Astrocyte of the cerebellum (primary cell): Measurements from ENCODE around the gene AK4.
A peak's percentile ranks its signal among the peaks of the same experiment; 100 is the strongest.
"Not testable (repeated sequence)": the region's sequence is repeated elsewhere in the genome, so short reads cannot be mapped to it uniquely, and the experiment has no call there.

Experiments used
- DNase-seq: peaks from one replicate; pipeline ENCODE4 v3.0.0-alpha.2; 2011; ENCODE audit warnings: low read depth
- H3K4me3 ChIP-seq: 2 replicates; pipeline ENCODE4 v1.5.1; 2011; ENCODE audit warnings: mild to moderate bottlenecking, low read depth, low read length, moderate library complexity
- in situ Hi-C: cut with HindIII; loops from 2 replicates; pipeline ENCODE4 v1.10.0; 2017; ENCODE audit warnings: low sequenced_read_pairs
- TF ChIP-seq, protein P1 (sequence below): IDR thresholded peaks from 2 replicates; pipeline ENCODE4 v1.5.1; 2012; ENCODE audit warnings: low read length, low read depth, moderate library complexity, mild to moderate bottlenecking; ENCODE audit errors: missing control alignments

The AK4 gene

DNA sequence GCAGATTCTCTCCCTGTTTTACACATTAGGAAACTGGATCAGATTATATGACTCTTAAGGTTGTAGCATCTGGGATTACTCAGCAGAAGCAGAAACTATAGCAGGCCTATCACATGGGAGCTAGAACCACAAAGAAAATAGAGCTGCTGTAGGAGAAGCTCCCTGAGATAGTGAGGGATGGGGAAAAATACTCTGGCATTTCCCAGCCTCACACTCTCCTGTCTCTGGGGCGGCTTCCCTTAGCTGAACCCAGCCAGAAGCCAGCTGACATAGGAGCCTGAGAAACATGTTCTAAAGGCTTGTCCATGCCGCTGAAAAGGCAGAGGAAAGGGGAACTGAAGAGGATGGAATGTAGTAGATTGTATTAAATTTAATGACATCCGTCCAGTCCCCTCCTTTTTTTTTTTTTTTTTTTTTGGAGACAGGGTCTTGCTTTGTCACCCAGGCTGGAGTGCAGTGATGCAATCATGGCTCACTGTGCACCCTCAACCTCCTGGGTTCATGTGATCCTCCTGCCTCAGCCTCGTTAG, 84.5 kb downstream of the AK4 start:
- DNase-seq: no peak
- in situ Hi-C loops: no loop called here
- H3K4me3 ChIP-seq: no peak overlapping the region
- TF ChIP-seq, protein P1, sequence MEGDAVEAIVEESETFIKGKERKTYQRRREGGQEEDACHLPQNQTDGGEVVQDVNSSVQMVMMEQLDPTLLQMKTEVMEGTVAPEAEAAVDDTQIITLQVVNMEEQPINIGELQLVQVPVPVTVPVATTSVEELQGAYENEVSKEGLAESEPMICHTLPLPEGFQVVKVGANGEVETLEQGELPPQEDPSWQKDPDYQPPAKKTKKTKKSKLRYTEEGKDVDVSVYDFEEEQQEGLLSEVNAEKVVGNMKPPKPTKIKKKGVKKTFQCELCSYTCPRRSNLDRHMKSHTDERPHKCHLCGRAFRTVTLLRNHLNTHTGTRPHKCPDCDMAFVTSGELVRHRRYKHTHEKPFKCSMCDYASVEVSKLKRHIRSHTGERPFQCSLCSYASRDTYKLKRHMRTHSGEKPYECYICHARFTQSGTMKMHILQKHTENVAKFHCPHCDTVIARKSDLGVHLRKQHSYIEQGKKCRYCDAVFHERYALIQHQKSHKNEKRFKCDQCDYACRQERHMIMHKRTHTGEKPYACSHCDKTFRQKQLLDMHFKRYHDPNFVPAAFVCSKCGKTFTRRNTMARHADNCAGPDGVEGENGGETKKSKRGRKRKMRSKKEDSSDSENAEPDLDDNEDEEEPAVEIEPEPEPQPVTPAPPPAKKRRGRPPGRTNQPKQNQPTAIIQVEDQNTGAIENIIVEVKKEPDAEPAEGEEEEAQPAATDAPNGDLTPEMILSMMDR: no peak

DNA sequence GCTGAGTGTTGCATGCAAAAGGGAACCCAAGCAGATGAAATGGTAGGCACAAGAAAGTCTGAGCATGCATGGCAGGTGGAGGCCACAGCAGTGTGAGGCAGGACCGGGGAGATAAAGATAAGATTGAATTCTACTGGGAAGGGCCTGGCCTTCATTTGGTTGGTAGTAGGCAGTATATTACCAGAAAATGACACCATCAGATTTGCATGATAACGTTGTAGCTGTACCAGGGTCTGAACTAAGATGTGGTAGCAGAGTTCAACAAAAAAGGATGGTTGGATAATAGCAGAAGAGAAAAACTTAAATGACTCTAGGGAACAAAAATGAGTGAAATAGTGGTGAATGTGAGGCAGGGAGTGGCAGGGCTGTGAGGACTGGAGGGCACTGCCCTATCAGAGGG, 85.8 kb downstream of the AK4 start:
- in situ Hi-C loops: no loop called here

DNA sequence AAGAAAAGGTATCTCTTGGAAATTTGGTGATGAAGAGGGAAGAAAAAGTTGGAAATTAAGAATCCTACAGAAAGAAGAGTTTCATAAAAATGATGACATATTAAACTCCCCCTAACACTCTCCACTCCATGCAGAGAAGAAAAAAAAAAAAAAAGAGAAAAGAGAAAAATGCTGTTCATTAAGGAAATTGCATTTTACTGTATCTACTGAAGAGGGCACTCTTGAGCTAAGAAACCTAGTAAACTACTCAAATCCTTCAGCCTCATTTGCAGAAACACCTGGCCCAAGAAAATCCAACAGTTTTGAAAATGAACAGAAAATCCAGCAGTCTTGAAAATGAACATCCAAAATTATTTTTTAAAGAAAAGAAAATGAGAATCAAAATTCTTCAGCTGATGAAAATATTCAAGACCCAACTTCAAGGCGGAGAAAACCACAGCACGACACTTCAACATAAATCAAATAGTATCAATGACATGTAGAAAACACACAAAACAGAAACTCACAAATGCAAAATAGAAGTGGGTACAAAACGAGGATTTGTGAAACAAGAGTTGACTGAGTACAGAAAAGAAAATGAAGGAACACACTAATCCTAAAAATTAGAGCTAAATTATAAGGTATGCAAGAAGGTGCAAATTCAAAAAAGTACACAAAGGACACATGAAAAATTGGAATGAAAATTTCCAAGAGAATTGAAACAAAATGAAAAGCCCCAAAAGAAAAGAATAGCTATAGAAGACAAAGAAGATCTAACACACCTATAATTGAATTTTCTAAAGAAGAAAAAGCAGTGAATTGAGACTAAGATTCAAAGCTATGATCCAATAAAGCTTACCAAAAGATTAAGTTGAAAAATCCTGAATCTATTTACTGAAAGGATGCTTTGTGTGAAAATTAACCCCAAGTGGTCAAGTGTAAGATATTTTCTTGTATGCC, 88.1 kb downstream of the AK4 start:
- peak; percentile 32 for DNase-seq
- TF ChIP-seq, protein P1: peak; percentile 45
- no peak overlapping the region for H3K4me3 ChIP-seq
- in situ Hi-C loops: no loop called here

More for the DNA sequence above, 85.8 kb downstream of the AK4 start:
- TF ChIP-seq, protein P1: no peak
- DNase-seq: no peak
- no peak overlapping the region for H3K4me3 ChIP-seq

DNA sequence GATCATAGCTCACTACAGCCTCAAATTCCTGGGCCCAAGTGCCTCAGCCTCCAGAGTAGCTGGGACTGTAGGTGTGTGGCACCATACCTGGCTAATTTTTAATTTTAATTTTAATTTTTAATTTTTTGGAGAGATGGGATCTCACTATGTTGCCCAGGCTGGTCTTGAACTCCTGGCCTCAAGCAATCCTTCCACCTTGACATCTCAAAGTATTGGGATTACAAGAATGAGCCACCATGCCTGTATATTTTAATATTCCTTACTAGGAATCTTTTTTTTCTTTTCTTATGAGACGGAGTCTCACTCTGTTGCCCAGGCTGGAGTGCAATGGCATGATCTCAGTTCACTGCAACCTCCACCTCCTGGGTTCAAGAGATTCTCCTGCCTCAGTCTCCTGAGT, 89.1 kb downstream of the AK4 start:
- H3K4me3 ChIP-seq, in situ Hi-C loops: not testable (repeated sequence)

DNA sequence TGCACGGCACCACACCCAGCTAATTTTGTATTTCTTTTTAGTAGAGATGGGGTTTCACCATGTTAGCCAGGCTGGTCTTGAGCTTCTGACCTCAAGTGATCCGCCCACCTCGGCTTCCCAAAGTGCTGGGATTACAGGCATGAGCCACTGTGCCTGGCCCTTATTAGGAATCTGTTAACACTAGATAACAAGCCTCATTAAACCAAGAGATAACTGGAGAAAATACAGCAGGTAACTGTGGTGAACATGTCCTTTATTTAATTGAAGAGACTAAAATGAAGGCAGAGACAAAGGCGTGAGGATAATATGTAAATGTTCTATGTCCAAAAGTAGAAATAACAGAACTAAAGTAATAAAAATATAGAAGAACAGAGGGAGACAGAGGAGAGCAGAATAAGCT, 89.5 kb downstream of the AK4 start:
- no peak for DNase-seq
- TF ChIP-seq, protein P1: no peak
- in situ Hi-C loops: no loop called here
- H3K4me3 ChIP-seq: no peak overlapping the region

More for the DNA sequence above, 89.1 kb downstream of the AK4 start:
- not testable (repeated sequence) for DNase-seq

DNA sequence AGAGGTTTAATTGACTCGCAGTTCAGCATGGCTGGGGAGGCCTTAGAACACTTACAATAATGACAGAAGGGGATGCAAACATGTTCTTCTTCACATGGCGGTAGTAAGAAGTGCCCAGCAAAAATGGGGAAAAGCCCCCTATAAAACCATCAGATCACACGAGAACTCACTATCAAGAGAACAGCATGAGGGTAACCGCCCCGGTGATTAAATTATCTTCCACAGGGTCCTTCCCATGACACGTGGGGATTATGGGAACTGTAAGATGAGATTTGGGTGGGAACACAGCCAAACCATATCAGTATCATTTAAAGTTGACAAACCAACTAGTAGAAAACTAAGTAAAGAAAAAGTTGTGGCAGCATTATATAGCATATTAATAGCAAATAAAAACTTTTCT, 90.0 kb downstream of the AK4 start:
- no peak overlapping the region for H3K4me3 ChIP-seq
- DNase-seq: no peak
- in situ Hi-C loops: no loop called here
- TF ChIP-seq, protein P1: no peak

DNA sequence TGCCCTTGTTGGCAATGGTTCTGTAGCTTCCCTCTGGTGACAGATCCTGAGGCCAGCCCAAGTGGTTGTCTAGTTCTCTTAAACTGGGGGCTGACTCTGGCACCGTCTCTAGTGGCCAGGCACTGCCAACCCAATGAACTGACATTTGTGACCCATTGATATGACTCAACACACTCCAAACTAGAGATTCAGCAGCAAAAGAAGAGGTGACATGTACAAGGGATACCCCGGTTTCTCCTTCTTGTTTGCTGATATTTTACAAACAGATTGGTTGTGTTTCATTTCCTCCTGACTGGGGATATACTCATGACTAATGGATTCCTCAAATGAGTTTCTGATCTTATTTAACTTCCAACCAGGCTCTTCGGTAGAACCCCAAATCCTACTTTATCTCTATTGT, 95.5 kb downstream of the AK4 start:
- in situ Hi-C loops: no loop called here
- no peak for DNase-seq
- TF ChIP-seq, protein P1: no peak
- H3K4me3 ChIP-seq: no peak overlapping the region
